Hematopoietic multipotent progenitor cell treated with erythropoietin and hydrocortisone succinate and interleukin-3 and kit ligand, for 6 days (in vitro differentiated cells): Measurements from ENCODE around the gene IKZF3.

ENCODE experiments used
- DNase-seq: peaks from one replicate; pipeline ENCODE4 v3.0.0-alpha.2; 2015

The IKZF3 gene

GRCh38 chr17:39813631-39814030, 50.5 kb downstream of the IKZF3 start:
- DNase-seq = peak; percentile 68

DNA sequence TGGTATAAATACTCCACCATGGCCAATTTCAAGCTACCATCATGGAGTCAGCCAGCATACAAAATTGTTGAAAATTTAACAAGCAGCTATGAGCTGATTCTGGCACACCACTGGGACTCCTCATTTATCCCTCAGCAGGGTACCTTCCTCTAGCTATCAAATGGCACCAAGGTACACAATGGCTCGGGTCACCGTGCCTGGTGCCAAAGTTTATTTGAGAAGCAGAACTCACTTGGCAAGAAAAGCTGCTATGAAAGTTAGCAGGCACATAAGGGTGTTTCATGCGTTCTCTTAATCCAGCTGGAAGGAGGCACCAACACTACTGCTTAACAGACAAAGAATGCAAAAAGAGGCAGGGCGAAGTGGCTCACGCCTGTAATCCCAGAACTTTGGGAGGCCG, 51.6 kb downstream of the IKZF3 start:
- DNase-seq = no peak

- no peak for DNase-seq
Observed at GRCh38 chr17:39810939-39811728, 53.0 kb downstream of the IKZF3 start.

- DNase-seq = no peak
Observed at GRCh38 chr17:39809221-39809620, 54.9 kb downstream of the IKZF3 start.

DNA sequence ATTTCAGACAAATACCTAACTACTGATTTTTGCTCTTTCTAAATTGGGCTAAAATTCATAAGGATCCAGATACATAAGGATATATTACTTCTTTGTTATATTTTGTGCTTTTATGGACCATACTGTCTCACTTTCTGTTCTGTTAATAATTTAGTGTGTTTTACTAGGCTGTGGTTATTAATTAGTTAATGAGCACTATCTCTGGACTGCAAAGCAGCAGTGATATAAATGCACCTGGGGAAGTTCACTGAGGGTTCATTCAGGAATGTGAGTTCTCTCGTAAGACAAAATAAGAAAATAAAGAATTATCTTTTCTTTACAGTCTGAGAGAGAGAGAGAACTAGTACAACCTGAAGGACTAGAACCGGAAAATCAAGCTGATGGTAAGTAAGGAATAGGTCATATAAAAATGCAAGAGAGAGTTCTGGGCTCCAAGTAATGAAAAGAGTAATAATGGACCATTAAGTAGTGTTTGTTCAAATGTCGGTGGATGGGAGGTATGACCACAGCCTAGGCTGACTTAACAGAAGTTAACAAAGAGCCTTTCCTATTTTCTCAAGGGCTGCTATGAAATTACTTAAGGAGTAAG, 55.6 kb downstream of the IKZF3 start:
- no peak for DNase-seq

DNA sequence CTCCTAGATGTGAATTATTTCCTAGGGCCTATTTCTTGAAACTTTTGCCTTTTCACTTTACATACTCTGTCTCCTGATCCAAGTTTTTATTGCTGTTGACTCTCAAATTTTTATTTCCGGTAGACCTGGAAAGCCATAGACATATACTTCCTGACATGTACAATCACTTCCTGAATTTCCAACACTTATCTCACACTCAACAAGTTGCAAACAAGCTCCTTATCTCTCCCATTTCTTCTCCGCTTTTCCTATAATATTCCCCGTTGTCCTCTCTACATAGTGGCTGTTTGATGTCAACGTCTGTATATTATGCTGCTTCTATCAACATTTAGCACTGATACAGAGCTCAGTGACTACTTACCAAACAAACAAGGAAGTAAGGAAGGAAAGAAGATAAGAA, 59.3 kb downstream of the IKZF3 start:
- DNase-seq = no peak

DNA sequence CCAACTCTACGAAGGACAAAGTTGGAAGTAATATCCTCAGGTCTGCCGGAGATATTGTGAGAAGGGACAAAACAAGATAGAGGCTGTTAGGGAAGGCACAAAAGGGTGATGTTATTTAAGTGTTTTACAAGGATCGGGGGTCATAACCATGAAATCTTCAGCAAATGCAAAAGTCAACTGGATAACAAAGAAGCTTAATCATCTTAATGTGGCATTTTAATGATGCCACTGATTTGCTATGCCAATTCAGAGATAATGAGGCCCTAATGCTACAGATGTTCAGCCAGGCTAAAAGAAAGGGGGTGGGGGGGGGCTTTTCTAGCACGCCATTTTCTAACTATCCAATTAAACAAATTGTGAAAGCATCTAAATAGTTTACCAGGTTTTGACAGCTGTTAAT, 63.1 kb downstream of the IKZF3 start:
- DNase-seq = no peak

- no peak for DNase-seq
Observed at GRCh38 chr17:39800540-39800939, 63.6 kb downstream of the IKZF3 start.

DNA sequence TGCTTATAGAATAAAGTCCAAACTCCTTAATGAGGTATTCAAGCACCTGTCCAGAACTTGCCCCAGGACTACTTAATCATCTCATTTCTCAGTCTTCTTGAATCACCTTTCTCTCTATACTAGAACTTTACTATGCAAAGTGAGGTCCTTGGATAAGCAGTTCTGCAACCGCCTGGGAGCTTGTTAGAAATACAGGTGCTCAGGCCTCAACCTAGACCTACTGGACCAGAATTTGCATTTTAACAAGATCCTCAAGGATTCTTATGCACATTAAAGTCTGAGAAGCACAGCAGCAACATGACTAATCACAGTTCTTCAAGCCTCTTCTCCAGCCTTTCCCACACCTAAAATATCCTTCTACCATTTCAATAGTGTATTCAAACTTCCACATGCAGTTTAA, 64.7 kb downstream of the IKZF3 start:
- no peak for DNase-seq

- DNase-seq = no peak
Observed at GRCh38 chr17:39794249-39794970, 69.7 kb downstream of the IKZF3 start.

DNA sequence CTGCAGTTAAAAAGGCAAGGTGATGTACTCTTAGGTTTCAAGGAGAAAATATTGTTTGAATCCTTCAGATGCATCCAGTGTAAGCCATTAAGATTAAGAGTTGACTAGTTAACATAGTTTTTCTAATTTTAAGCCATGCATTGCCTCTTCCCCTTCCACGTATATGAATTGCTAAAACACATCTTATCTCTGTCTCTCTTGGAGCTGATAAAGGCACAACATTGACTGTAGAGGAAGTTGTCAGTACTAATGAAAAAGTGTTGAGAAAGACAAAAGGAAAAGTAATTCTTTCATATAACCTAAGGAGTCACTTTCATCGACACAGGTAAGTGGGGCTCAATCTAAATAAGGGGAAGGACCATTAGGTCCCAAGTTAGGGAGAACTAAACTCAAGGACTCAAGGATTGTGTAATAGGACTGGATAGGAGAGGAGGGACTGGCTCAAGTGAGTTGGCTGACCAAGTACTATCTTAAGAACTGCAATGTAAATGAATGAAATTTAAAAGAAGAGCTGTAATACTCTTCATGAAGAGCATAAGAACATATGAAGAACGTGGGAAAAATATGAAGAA, 70.7 kb downstream of the IKZF3 start:
- peak; percentile 54 for DNase-seq

DNA sequence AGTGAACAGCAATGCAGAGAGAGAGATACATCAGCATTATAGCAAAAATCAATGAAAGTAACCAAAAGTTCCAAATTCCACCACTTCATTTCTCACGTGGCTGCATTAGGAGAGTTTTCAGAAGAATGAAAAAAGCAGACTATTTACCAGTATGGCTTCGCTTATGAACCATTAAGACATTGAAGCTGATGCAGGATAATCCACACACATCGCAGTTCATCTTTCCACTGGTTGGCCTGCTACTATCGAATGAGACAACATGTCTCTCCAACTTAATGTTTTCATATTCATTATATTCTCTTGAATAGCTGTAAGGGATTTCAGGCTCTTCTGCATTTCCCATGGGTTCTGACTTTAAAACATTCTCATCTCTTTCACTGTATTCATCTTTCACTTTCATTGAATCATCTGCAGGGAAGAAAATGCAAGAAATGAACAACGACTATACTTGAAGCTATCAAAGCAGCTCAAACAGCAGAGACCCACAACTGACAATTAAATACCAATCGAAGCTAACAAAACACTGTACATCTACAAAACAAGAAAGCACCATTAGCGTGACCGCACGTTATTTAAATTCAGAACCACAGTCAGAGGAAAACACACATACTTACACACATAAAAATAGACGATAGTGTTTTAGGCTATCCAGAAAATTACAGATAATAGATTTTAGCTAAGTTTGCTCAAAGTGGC, 71.4 kb downstream of the IKZF3 start:
- DNase-seq = no peak

DNA sequence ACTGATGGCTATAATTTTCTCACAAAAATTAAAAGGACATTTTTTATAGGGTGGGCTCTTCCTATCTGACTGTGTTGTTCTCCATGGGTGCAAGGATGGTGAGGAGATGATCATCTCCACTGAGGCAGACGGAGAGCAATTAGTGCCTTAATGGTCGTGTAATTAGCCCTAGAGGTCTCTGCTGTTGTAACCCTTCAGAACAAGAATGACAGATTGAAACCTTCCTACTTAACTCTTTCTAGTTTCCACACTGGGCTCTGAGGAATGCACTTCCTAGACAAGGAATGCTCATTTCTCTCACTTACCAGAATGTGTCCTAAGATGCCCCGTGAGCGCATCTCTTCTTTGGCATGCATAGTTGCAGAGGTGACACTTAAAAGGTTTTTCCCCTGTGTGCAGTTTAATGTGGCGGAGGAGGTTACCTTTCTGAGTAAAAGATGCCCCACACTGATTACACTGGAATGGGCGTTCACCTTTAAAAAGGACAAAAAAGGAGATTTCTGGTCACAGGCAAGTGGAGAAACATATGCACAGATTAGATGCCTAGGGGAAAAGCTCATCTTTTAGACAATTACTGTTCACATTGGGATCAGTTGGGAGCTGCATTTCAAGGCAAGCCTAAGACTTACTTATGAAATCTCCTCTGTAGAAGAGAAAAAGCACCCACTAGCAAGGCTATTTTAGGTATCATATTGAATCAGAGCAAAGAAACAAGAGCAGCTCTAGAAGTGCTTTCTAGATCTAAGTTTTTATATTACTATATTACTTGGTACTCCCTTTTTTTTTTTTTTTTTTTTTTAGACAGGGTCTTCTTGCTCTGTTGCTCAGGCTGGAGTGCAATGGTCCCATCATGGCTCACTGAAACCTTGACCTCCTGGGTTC, 72.8 kb downstream of the IKZF3 start:
- no peak for DNase-seq

GRCh38 chr17:39787743-39788484, 76.2 kb downstream of the IKZF3 start:
- DNase-seq = no peak

GRCh38 chr17:39787041-39787440, 77.1 kb downstream of the IKZF3 start:
- DNase-seq = no peak

DNA sequence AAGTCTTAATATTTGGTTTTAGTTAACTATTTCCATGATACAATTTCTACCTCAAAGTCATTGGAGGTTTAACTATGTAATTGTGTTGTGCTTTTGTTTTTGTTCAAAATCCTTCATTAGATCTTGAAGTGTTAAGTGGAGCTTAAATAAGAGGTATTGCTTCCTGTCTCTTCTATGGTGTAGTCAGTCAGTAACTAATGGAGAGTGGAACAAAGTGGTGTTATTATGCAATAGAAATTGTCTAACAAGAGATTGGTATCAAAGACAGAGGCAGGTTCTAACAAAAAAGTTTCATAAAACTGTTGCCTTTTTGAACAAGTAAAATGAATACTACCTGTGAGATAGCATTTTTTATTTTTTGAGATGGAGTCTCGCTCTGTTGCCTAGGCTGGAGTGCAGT, 81.1 kb downstream of the IKZF3 start:
- peak; percentile 66 for DNase-seq

DNA sequence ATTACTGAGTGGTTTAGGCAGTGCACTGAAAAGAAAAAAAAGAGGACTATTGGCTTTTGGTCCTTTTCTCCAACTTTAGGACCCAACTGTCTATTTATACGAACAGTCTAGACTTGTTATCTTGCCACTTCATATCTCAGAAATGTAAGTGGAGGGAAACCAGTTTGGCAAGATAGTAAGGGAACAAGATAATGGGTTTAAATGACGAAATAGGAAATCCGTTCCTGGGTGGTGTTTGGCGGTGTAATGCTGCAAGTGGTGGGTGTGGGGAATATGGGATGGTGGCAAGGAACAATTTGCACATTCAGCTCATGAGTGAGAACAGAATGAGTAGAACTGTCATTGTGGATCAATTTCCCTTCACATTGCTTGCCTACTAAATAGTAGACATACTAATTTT, 81.6 kb downstream of the IKZF3 start:
- DNase-seq = peak; percentile 69

DNA sequence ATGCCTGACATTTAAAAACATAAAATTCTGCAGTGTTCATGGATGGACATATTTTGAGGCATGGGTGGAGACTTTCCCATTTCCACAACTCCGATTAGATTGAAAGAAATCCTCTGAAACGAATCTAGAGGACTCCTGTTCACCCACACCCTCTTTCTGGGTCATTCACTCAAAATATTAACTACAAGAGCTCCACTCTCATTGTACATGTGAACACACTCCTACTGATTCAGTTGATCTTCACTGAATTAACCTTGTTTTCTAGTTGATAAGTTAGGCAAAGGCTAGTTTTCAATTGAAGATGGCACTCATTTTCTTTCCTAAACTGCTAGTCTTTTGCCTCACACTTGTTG, 82.3 kb downstream of the IKZF3 start:
- DNase-seq = no peak

GRCh38 chr17:39781031-39781860, 82.9 kb downstream of the IKZF3 start:
- DNase-seq = peak; percentile 22
